SU-DHL-6 (cell line): ENCODE results near the gene RGPD3.
"Not testable (repeated sequence)": the region's sequence is repeated elsewhere in the genome, so short reads cannot be mapped to it uniquely, and the experiment has no call there.

Experiments
- H2AFZ ChIP-seq: fragments of 200-600 bp; sonication (generic); 2 replicates; pipeline ENCODE4 v1.6.1; 2014; ENCODE audit warnings: low read depth, mild to moderate bottlenecking, moderate library complexity, mixed read lengths, antibody characterized with exemption, low read length; ENCODE audit not compliant: severe bottlenecking
- H3F3A ChIP-seq: fragments of 200-600 bp; shearing (Covaris generic); 2 replicates; pipeline ENCODE4 v1.6.0; 2016; ENCODE audit warnings: antibody characterized with exemption, mild to moderate bottlenecking; ENCODE audit not compliant: insufficient read depth
- H3K27ac ChIP-seq: fragments of 200-600 bp; sonication (generic); 2 replicates; pipeline ENCODE4 v1.5.1; 2016; ENCODE audit warnings: low read depth, mild to moderate bottlenecking, low read length, moderate library complexity, mixed read lengths
- H3K27me3 ChIP-seq: fragments of 200-600 bp; sonication (generic), shearing (Covaris generic); 2 replicates; pipeline ENCODE4 v1.6.0; 2014; ENCODE audit warnings: mild to moderate bottlenecking, low read length
- H3K36me3 ChIP-seq: fragments of 200-600 bp; sonication (generic); 2 replicates; pipeline ENCODE4 v1.6.1; 2014; ENCODE audit warnings: mild to moderate bottlenecking, low read length, mixed read lengths
- H3K4me2 ChIP-seq: fragments of 300-600, 200-600 bp; shearing (Covaris generic), sonication (generic); 2 replicates; pipeline ENCODE4 v1.6.0; 2014; ENCODE audit warnings: low read length, low read depth, mild to moderate bottlenecking; ENCODE audit not compliant: poor library complexity, severe bottlenecking
- H3K4me3 ChIP-seq: fragments of 200-600 bp; sonication (generic); 2 replicates; pipeline ENCODE4 v1.5.1; 2014; ENCODE audit warnings: antibody characterized with exemption, low read length, mild to moderate bottlenecking, mixed read lengths; ENCODE audit not compliant: insufficient read depth, poor library complexity, severe bottlenecking
- H3K79me2 ChIP-seq: fragments of 200-600 bp; sonication (generic); 2 replicates; pipeline ENCODE4 v1.6.1; 2014; ENCODE audit warnings: mild to moderate bottlenecking, low read length, moderate library complexity; ENCODE audit not compliant: insufficient read depth
- H3K9ac ChIP-seq: fragments of 200-600 bp; sonication (generic); 2 replicates; pipeline ENCODE4 v1.7.0; 2014; ENCODE audit warnings: mild to moderate bottlenecking, low read length
- H3K9me2 ChIP-seq: fragments of 200-600 bp; sonication (generic); replicated peaks from 2 replicates; pipeline ENCODE4 v1.6.1; 2014; ENCODE audit warnings: low read length; ENCODE audit not compliant: insufficient read depth
- H3K9me3 ChIP-seq: fragments of 200-600 bp; sonication (generic); 2 replicates; pipeline ENCODE4 v1.6.1; 2014; ENCODE audit warnings: low read length, mixed read lengths; ENCODE audit not compliant: insufficient read depth
- H4K20me1 ChIP-seq: fragments of 200-600 bp; sonication (generic); 2 replicates; pipeline ENCODE4 v1.6.1; 2014; ENCODE audit warnings: low read depth, mild to moderate bottlenecking, antibody characterized with exemption, low read length, moderate library complexity, mixed read lengths
- CTCF ChIP-seq: fragments of 200-600 bp; sonication (generic); IDR thresholded peaks from one replicate; pipeline ENCODE4 v1.5.1; 2017; ENCODE audit warnings: antibody characterized with exemption, mild to moderate bottlenecking, low read length, moderate library complexity; ENCODE audit not compliant: insufficient read depth, poor library complexity, severe bottlenecking
- EZH2phosphoT487 ChIP-seq: fragments of 200-600 bp; sonication (generic), shearing (Covaris generic); conservative IDR thresholded peaks from 2 replicates; pipeline ENCODE4 v1.6.1; 2018; ENCODE audit warnings: mild to moderate bottlenecking, antibody characterized with exemption, low read length, moderate library complexity, mixed read lengths

Gene RGPD3

GRCh38 chr2:106381867-106382266 is 86.3 kb downstream of the RGPD3 start:
- not testable (repeated sequence) for H3F3A ChIP-seq, H3K27ac ChIP-seq, H3K4me2 ChIP-seq

GRCh38 chr2:106379567-106379966 is 88.6 kb downstream of the RGPD3 start:
- not testable (repeated sequence) for H2AFZ ChIP-seq, H3K27me3 ChIP-seq, H3K36me3 ChIP-seq, H3K9me3 ChIP-seq, H3K27ac ChIP-seq, H3K9me2 ChIP-seq, H3K4me3 ChIP-seq, H3K4me2 ChIP-seq, H4K20me1 ChIP-seq, H3K9ac ChIP-seq, H3F3A ChIP-seq, H3K79me2 ChIP-seq

More at GRCh38 chr2:106381867-106382266, 86.3 kb downstream of the RGPD3 start:
- H3K4me3 ChIP-seq, H4K20me1 ChIP-seq, H3K9me3 ChIP-seq, H3K9ac ChIP-seq, H3K9me2 ChIP-seq, H3K79me2 ChIP-seq, H2AFZ ChIP-seq, H3K27me3 ChIP-seq, H3K36me3 ChIP-seq: not testable (repeated sequence)

GRCh38 chr2:106369182-106369581 is 99.0 kb downstream of the RGPD3 start:
- not testable (repeated sequence) for H3K4me2 ChIP-seq, H3K27me3 ChIP-seq, H3K9ac ChIP-seq, H3K79me2 ChIP-seq, H3K9me2 ChIP-seq, H2AFZ ChIP-seq, H4K20me1 ChIP-seq, H3K36me3 ChIP-seq, H3K9me3 ChIP-seq, H3F3A ChIP-seq, H3K4me3 ChIP-seq, H3K27ac ChIP-seq

DNA sequence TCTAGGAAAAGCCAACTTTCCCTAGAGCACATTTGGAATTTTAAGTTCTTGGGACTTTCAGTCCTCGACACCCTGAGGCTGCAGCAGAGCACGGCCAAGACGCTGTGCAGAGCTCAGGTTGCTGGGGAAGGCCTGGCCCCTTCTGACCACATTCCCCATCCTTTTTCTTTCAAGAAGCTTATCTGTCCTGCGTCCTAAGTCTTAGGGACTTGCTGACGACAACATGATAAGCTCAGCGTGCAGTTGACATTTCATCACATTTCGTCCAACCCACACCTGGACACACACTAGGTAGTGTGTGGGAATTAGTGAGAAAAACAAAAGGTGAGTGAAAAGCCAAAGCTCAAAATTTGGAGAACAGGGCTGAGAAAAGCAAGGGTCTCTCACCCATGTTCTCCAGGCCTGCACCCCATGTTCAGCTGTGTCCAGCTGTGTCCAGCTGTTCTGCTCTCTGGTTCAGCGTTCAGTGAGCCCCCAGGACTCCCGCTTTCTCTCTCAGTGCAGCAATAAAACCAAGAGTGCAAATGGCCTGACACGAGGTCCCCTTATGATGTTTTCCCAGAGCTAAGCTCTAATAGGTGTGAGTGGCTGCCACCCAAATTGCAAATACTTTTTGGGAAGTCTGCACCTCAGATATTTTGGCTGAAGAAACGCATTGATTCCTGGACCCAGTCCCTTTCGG is 101.9 kb downstream of the RGPD3 start:
- Histone ChIP-seq H3K9me3 (no peaks in the 10 kb centered on the region), H3K79me2 (no peaks in the 10 kb centered on the region), H3K4me3 (no peak overlapping the region), H3K36me3 (no peaks in the 10 kb centered on the region), H3K9me2 (no peaks in the 10 kb centered on the region), H3K9ac (no peak overlapping the region), H4K20me1 (no peaks in the 10 kb centered on the region), H3K27ac (no peak overlapping the region), H3K27me3 (no peaks in the 10 kb centered on the region), H3F3A (no peaks in the 10 kb centered on the region), H2AFZ (no peak overlapping the region), H3K4me2 (no peak overlapping the region)
- no peak for TF ChIP-seq EZH2phosphoT487
- TF ChIP-seq CTCF: no peak

DNA sequence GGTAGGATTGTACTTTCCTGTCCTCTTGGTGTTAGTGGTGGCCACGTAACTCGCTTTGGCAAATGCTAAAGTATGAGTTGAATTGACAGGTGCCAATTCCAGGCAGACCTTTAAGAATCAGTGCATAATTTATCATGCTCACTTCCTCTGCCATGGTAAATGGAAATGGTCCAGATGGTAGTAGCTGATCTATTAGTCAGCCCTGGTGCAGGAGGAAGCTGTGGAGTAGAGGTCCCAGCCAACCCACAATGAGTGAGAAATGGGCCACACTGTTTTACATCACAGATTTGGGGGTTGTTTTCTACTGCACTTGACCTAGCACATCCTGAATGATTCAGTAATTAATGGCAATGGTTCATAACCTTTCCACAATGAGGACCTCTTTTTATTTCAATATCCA is 104.4 kb downstream of the RGPD3 start:
- Histone ChIP-seq H3K79me2 (no peaks in the 10 kb centered on the region), H3K4me2 (no peak overlapping the region), H3K9me3 (no peaks in the 10 kb centered on the region), H3K9me2 (no peaks in the 10 kb centered on the region), H4K20me1 (no peaks in the 10 kb centered on the region), H3K36me3 (no peaks in the 10 kb centered on the region), H3K9ac (no peak overlapping the region), H2AFZ (no peak overlapping the region), H3K27me3 (no peaks in the 10 kb centered on the region), H3K4me3 (no peak overlapping the region), H3K27ac (no peak overlapping the region), H3F3A (no peaks in the 10 kb centered on the region)
- no peak for TF ChIP-seq EZH2phosphoT487
- TF ChIP-seq CTCF: no peak
